ENCODE data around the gene GOLGB1.

GRCh38 chr3:121624147-121624899 is 125.2 kb downstream of the GOLGB1 start:
- no peak for TF ChIP-seq CTCF (IDR thresholded peaks at IDR 0.05)
- TF ChIP-seq POLR2AphosphoS2 (conservative IDR thresholded peaks at IDR 0.05; ENCODE audit: low read length), result no peak
- TF ChIP-seq MAX (IDR thresholded peaks at IDR 0.05), result no peak
- TF ChIP-seq NFE2L2 (conservative IDR thresholded peaks at IDR 0.05; ENCODE audit: low read length), result no peak
- no peak for TF ChIP-seq CBX2 (IDR thresholded peaks at IDR 0.05; ENCODE audit: borderline replicate concordance, low read depth)
- no peak for TF ChIP-seq RCOR1 (IDR thresholded peaks at IDR 0.05; ENCODE audit: low read depth, low read length)
- TF ChIP-seq EP300 (IDR thresholded peaks at IDR 0.05), result no peak
- TF ChIP-seq USF2 (IDR thresholded peaks at IDR 0.05), result no peak
- TF ChIP-seq SMC3 (IDR thresholded peaks at IDR 0.05), result no peak
- no peak for TF ChIP-seq RAD21 (conservative IDR thresholded peaks at IDR 0.05 in 1 of 2, IDR thresholded peaks at IDR 0.05 in 1 of 2)
